IPS DF 6.9 (cell line): ENCODE results near the gene NDUFA11.

Experiments used
- DNase-seq: peaks from one replicate; pipeline ENCODE4 v3.0.0-alpha.2; 2013; ENCODE audit warnings: low read depth, low spot score
- H3K27ac ChIP-seq: one replicate; pipeline ENCODE4 v1.5.1; 2013; ENCODE audit warnings: low read length, control low read depth
- H3K27me3 ChIP-seq: 2 replicates; pipeline ENCODE4 v1.6.1; 2013; ENCODE audit warnings: mild to moderate bottlenecking, low read length; ENCODE audit not compliant: control insufficient read depth, insufficient read depth
- H3K36me3 ChIP-seq: 2 replicates; pipeline ENCODE4 v1.6.1; 2013; ENCODE audit warnings: low read length; ENCODE audit not compliant: control insufficient read depth, insufficient read depth
- H3K4me1 ChIP-seq: 2 replicates; pipeline ENCODE4 v1.6.1; 2013; ENCODE audit warnings: low read length; ENCODE audit not compliant: control insufficient read depth, insufficient read depth
- H3K4me3 ChIP-seq: 2 replicates; pipeline ENCODE4 v1.5.1; 2013; ENCODE audit warnings: mild to moderate bottlenecking, low read length
- H3K9me3 ChIP-seq: 2 replicates; pipeline ENCODE4 v1.6.1; 2013; ENCODE audit warnings: low read length, inconsistent platforms; ENCODE audit not compliant: control insufficient read depth, insufficient read depth
- WGBS: extraction: QIAGEN DNeasy Blood & Tissue Kit; methylation state at CpG from one replicate; pipeline ENCODE4 v1.1.7; 2013; ENCODE audit warnings: mixed read lengths, missing lambda C conversion rate; ENCODE audit not compliant: insufficient read length, insufficient coverage; 5-methylcytosine and 5-hydroxymethylcytosine counted together

NDUFA11 gene

DNA sequence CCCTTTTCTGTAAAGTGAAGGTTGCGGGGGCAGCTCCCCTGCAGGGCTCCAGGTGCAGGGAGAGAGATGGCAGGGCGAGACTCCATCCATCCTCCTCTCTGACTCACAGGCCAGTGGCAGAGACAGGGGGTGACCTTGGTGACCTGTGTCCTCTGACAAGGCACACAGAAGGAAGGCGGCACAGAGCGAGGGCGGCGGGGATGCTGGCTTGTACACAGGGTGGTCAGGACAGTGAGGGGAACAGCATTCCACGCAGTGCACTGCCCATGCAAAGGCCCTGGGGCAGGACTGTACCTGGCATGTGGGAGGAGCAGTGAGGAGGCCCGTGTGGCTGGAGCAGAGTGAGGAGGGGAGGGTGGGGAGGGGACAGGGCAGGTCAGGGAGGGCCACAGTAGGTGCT, 7.7 kb downstream of the NDUFA11 start:
- Histone ChIP-seq H3K4me1 (no peaks in the 10 kb centered on the region), H3K4me3 (no peak overlapping the region), H3K9me3 (no peaks in the 10 kb centered on the region), H3K27me3 (no peaks in the 10 kb centered on the region), H3K27ac (no peak overlapping the region), H3K36me3 (peaks cover 15% of the 10 kb centered on the region)
- DNase-seq: no peak
- WGBS: no CpG with 5 or more reads among the region's 8 CpGs

DNA sequence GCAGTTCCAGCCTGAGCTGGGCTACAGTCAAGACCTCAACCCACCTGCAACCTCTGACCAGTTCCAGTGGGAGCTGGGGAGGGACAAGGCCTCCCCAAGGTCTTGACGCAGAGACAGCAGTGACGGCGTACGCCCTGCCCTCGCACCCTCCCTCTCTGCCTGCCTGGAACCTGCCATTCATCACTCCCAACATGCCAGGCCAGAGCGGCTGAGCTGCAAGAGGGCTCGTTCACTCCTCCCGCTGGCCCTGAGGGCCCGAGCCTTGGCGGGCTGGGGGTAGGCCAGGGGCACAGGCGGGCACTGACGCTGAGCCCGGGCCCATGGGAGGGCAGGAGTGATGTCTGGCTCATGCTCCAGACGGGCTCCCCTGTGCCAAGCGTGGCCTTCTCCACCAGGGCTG, 8.2 kb downstream of the NDUFA11 start:
- Histone ChIP-seq H3K27ac (no peak overlapping the region), H3K27me3 (no peaks in the 10 kb centered on the region), H3K36me3 (peaks cover 15% of the 10 kb centered on the region), H3K4me1 (no peaks in the 10 kb centered on the region), H3K4me3 (no peak overlapping the region), H3K9me3 (no peaks in the 10 kb centered on the region)
- DNase-seq: no peak
- no CpG with 5 or more reads among the region's 15 CpGs for WGBS

DNA sequence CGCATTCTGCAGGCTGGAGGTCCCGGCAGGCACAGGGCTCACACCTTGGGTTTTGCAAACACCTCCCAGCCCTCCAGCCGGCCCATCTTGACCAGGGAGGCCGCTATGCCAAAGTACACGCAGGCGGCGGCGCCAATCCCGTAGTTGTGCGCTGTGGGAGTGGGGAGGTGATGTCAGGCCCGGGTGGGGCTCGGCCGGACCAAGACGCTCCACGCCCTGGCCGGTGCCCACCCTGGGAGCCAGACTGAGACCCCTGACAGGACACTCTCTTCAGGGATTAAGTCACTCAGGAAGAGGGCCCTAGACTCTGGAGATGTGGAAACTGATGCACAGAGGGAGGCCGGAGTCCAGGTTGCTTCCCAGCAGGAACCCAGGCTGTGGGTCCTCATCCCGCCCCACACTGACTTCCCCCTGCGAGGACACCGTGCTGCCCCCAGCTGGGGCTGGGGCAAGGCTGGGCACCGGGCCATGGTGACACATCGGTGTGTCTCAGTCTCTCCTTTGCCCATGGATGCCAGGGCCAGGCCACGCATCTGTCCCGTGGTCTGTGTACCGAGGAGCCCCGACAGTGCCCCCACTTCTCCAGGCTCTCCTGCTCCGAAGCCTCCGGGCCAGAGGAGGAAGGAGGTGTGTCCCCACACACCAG, 8.8 kb downstream of the NDUFA11 start:
- DNase-seq: no peak
- Histone ChIP-seq H3K27me3 (no peaks in the 10 kb centered on the region), H3K4me3 (no peak overlapping the region), H3K27ac (no peak overlapping the region), H3K9me3 (no peaks in the 10 kb centered on the region), H3K4me1 (no peaks in the 10 kb centered on the region), H3K36me3 (peaks cover 15% of the 10 kb centered on the region)
- WGBS: no CpG with 5 or more reads among the region's 28 CpGs

DNA sequence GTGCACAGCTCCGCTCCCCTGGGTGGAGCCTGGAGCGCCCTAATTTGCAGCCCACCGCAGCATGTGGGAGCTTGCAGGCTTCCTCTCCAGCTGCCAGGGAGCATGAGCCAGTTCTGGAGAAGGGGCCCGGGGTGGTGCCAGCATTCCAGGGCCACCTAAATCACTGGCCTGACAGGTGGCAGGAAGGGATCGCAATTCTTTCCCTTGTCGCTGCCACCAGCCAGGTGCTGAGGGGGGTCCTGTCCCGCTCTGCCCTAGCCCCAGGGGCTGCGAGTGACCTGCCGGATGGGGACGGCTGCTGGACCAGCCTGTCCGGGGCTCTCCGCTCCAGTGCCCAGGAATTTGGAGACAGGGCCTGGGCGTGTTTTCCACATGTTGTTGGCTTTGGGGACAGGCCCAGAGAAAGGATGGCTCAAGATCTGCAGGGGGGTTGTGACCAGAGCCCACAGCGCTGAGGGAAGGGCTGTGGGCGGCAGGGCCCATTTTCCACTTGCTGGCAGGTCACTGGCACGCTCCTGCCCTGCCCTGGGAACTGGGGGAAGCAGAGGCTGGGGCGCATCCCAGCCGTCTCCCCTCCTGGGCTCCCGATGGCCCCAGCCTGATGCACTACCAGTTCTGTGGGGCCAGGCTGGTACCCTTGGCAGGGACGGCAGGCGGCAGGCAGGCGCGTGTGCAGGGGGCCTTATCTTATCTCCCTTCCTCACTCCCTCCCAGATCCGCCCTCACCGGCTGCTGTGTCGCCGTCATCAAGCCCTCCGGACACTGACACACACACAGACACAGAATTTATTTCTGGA, 9.5 kb downstream of the NDUFA11 start:
- no peak overlapping the region for H3K27ac ChIP-seq
- H3K9me3 ChIP-seq: no peaks in the 10 kb centered on the region
- no peak overlapping the region for H3K4me3 ChIP-seq
- peaks cover 15% of the 10 kb centered on the region for H3K36me3 ChIP-seq
- no peaks in the 10 kb centered on the region for H3K4me1 ChIP-seq
- no peak for DNase-seq
- no CpG with 5 or more reads among the region's 28 CpGs for WGBS
- H3K27me3 ChIP-seq: no peaks in the 10 kb centered on the region

DNA sequence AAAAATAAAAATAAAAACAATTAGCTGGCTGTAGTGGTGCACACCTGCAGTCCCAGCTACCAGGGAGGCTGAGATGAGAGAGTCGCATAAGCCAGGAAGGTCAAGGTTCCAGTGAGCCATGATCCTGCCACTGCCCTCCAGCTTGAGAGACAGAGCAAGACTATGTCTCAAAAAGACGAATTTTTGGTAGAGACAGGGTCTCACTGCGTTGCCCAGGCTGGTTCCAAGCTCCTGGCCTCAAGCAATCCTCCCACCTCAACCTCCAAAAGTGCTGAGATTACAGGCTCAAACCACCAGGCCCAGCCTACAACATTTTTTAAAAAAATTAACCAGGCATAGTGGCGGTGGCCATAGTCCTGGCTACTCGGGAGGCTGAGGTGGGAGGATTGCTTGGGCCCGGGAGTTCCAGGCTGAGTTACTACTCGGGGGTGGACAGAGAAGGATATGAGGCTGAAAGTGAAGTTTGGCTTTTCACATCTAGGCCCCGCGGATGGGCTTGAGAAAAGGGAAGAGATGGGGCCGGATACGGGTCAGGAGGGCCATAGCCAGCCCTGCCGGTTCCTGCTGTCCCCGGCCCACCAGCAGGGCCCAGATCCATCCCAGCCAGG, 10.2 kb downstream of the NDUFA11 start:
- no CpG with 5 or more reads among the region's 13 CpGs for WGBS
- Histone ChIP-seq H3K4me3 (no peak overlapping the region), H3K36me3 (peaks cover 15% of the 10 kb centered on the region), H3K27ac (no peak overlapping the region), H3K4me1 (no peaks in the 10 kb centered on the region), H3K27me3 (no peaks in the 10 kb centered on the region), H3K9me3 (no peaks in the 10 kb centered on the region)
- no peak for DNase-seq

DNA sequence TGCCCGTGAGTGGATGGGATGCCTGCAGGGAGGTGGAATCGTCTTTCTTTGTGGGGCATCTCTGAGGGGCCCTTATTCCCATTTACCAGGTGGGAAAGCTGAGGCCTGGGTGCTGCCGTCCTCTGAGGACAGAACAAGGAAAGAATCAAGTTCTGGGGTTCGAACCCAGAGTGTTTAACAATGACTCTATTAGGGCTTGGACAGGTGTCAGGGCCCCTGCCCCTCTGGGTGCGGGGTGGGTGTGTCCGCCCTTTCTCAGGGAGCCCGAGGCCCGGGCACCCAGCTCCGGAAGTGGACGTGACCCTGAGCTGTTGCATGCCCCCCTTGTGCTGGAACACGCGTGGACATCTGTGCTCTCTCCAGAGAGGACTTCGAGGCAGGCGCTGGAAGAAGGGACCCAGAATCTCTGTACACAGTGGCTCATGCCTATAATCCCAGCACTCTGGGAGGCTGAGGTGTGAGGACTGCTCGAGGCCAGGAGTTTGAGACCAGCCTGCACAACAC, 10.8 kb downstream of the NDUFA11 start:
- no peaks in the 10 kb centered on the region for H3K9me3 ChIP-seq
- H3K27ac ChIP-seq: no peak overlapping the region
- H3K4me3 ChIP-seq: no peak overlapping the region
- H3K36me3 ChIP-seq: peaks cover 15% of the 10 kb centered on the region
- H3K27me3 ChIP-seq: no peaks in the 10 kb centered on the region
- DNase-seq: no peak
- H3K4me1 ChIP-seq: no peaks in the 10 kb centered on the region
- no CpG with 5 or more reads among the region's 15 CpGs for WGBS

DNA sequence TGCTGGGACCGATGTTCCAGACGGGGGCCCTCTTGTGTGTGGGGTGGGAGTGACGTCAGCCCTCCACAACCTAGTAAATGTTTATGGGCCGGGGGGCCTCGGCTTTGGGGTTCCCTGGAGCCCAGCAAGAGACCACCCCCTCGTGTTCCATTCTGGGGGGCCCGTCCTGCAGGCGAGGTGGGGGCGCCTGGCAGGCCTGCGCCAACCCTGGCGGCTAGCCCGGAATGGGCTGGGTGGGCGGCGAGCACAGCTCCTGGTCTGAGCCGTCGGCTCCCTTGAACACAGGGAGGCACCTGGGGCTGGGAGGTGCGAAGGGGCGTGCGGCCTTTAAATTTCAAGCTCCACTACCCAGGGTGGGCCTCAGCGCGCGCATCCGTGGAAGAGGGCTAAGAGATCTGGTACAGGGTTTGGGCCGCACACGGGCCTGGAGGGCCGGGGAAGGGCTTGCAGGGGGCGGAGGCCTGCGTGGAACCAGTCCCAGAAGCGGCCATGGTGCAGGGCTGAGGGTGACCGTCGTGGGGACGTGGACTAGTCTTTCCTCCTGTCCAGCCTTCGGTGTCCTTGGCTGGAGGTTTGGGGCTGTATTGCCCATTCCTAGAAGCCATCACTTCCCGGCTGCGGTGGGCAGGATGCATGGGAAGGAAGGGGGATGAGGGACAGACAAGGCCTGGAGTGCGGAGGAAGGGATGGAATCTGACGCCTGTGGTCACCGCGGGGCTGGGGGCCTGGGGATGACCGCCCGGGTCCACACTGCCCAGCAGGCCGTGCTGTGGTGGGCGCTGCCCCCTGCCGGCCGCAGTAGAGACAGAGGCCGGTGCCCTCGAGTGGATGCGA, 11.4 kb downstream of the NDUFA11 start:
- WGBS: no CpG with 5 or more reads among the region's 48 CpGs
- no peak for DNase-seq
- peaks cover 15% of the 10 kb centered on the region for H3K36me3 ChIP-seq

DNA sequence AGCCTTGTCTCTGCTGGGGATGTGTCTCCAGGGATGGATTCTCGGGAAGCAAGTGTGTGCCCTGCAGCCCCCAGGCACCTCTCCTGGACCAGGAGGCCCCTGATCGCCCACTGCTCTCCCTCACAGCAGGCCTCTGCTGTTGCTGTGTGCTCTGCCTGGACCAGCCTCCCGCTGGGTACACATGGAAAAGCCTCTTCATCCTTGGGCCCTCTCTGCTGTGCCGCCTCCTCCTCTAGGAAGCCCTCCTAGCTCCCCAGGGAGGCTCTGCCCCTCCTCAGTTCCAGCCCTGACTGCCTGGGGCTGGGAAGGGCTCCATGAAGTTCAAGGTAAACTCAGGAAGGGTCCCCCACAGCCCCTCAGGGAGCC, 12.0 kb downstream of the NDUFA11 start:
- Histone ChIP-seq H3K4me3 (no peak overlapping the region), H3K27ac (no peak overlapping the region), H3K27me3 (no peaks in the 10 kb centered on the region), H3K4me1 (no peaks in the 10 kb centered on the region), H3K9me3 (no peaks in the 10 kb centered on the region), H3K36me3 (peaks cover 15% of the 10 kb centered on the region)
- WGBS: no CpG with 5 or more reads among the region's 4 CpGs
- no peak for DNase-seq

More for the DNA sequence above, 11.4 kb downstream of the NDUFA11 start:
- Histone ChIP-seq H3K27me3 (no peaks in the 10 kb centered on the region), H3K27ac (no peak overlapping the region), H3K4me3 (no peak overlapping the region), H3K4me1 (no peaks in the 10 kb centered on the region), H3K9me3 (no peaks in the 10 kb centered on the region)

DNA sequence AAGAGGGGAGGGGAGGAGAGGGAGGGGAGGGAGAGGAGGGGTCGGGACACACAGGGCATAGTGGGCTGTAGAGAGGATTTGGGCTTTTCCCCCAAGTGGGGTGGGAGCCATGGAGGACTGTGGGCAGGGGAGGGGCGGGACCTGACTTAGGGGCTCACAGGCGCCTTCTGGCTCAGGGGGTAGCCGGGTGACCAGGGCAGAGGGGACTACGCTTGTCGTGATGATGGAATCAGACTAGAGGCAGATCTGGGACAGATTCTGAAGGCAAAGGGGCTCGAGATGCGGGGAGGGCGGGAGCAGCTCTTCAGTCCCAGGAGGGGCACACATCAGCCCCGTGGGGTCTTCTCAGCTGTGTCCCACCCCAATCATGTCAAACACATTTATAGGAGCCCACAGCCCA, 13.5 kb downstream of the NDUFA11 start:
- H3K4me1 ChIP-seq: no peaks in the 10 kb centered on the region
- peaks cover 2% of the 10 kb centered on the region; the same call in 1 of the 2 replicates for H3K36me3 ChIP-seq
- H3K27ac ChIP-seq: no peak overlapping the region
- no CpG with 5 or more reads among the region's 10 CpGs for WGBS
- no peak for DNase-seq
- H3K4me3 ChIP-seq: no peak overlapping the region
- H3K9me3 ChIP-seq: no peaks in the 10 kb centered on the region
- no peaks in the 10 kb centered on the region for H3K27me3 ChIP-seq
